Activated naive CD4-positive, alpha-beta T cell treated with Interleukin-2 at 50 U/mL for 16 hours (primary cell): ENCODE results near the gene LMF1.
"Not testable (repeated sequence)": the region's sequence is repeated elsewhere in the genome, so short reads cannot be mapped to it uniquely, and the experiment has no call there.

Experiments used
- DNase-seq: peaks from one replicate; pipeline ENCODE4 v3.0.0-alpha.2; 2020

Gene LMF1

GRCh38 chr16:891353-891740, 79.4 kb downstream of the LMF1 start:
- DNase-seq = no peak

DNA sequence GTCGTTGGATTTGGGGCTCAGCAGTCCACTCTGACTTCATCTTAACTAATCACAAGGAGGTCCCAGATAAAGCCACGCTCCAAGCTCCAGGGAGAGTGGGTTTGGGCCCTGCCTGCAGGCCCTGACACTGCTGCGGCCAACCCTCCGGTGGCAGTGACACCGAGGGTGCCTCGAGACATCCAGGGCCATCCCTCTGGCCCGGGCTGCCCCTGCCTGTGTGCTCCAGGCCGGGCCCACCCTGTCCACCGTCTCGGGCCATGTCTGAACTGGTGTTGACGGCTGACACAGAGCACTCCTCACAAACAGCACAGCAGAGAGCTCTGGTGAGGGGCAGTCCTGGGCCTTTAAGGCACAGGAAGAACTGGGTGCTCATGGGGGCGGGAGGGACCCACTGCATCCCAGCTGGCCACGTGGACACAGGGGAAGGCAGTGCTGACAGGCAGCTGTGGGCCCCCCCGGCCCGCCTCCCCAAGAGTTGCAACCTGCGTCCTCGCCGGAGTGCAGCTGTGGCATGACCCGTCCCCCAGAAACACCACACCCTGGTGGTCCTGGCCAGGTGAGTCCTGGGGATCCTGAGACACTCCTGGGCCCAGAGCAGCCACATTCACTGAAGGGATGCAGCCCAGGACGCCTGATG, 80.0 kb downstream of the LMF1 start:
- DNase-seq = no peak

- no peak for DNase-seq
Observed at GRCh38 chr16:890217-890616, 80.6 kb downstream of the LMF1 start.

GRCh38 chr16:889586-889985, 81.2 kb downstream of the LMF1 start:
- DNase-seq = no peak

GRCh38 chr16:888901-889570, 81.7 kb downstream of the LMF1 start:
- no peak for DNase-seq

GRCh38 chr16:888456-888855, 82.3 kb downstream of the LMF1 start:
- DNase-seq = not testable (repeated sequence)

GRCh38 chr16:887846-888245, 82.9 kb downstream of the LMF1 start:
- no peak for DNase-seq

DNA sequence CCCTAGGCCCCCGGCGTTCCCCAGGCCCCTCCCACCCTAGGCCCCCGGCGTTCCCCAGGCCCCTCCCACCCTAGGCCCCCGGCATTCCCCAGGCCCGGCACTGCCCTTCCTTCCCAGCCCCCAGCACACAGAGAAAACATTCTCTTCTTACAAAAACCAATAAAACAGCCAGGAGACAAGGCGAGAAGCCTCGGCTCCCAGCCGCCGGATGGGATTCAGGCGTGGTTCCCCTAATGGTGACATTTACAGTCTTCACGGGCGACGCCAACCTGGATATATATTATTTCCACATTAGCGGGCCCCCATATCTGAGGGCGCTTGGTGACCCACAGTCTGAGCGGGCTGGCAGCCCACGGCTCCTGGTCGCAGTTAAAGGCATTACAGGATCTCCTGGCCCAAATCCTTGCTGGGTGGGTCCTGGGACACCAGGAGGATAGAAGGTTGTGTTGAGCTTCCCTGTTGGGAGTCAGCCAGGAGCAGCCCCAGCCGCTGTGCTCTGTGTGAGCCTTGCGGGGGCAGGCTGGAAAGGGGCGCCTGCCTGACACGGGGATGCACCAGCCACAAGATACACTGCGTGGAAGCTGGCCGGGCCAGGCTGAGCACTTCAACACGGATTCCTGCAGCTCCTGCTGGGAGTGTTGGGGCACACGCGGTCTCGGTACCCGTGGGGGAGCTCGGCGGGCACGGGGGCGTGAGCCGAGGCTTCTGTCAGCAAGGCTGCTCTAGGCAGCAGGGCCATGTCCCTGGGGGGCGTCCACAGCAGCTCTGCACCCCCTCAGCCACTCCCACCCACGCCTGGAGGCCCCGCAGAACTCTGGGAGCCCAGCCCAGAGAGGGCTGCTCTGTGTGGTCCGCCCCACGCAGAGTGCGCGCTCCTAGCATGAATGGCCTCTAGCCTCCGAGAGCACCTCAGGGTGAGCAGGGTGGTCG, 83.7 kb downstream of the LMF1 start:
- no peak for DNase-seq

DNA sequence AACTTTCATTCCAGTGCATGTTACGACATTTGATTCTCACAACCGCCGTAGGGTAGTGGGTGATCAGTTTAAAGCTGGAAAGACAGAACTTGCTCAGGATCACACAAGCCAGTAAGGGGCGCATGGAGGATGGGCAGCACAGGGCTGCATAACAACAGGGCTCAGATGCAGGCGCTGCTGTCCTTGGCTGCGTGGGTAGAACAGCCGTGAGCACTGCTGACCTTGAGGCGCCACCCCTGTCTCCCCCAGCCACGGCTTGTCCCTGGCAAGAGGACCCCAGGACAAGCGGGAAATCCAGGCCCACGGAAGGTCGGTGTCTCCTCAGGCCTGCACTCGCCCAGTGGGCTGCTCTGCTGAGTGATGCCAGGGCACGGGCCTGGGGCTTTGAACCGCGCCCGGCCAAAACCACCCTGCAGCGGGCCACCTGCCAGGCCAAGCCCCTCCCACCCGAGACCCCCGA, 84.7 kb downstream of the LMF1 start:
- DNase-seq = no peak

DNA sequence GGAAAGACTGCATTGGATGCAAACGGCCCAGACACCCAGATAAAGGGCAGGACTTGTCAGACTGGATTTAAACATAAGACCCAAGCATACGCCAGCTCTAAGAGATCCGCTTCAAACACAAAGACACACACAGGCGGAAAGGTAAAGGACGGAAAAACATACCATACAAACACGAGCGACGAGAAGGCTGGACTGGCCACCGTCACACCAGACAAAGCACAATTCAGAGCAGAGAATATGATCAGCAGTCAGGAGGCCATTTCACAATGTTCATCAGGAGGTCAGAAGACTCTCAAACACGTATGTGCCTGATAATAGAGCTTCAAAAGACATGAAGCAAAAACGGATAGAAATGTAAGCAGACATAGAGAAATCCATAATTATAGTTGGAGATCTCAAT, 85.4 kb downstream of the LMF1 start:
- DNase-seq = no peak

DNA sequence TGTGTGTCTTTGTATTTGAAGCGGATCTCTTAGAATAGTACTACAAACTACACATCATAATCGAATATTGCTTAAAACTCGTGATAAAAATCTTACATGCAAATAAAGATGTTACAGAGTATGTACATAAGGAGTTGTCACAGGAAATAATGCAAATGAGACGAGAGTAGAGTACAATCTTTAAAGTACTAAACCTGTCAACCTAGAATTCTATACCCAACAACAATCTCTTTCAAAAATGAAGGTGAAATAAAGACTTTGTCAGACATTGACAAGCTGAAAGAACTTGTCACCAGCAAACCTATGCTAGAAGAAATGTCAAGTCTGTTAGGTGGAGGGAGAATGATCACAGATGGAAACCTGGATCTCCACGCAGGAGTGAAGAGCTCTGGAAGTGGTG, 86.6 kb downstream of the LMF1 start:
- DNase-seq = no peak

DNA sequence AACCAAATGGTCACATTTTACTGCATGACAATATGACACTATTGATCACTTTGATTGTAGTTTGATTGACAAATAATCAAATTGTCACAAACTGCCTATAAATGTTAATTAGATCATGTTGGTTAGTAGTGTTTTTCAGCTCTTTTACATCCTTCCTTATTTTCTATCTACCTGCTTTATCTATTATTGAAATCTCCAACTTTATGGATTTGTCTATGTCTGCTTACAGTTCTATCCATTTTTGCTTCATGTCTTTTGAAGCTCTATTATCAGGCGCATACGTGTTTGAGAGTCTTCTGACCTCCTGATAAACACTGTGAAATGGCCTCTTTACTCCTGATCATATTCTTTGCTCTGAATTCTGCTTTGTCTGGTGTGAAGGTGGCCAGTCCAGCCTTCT, 87.0 kb downstream of the LMF1 start:
- DNase-seq = no peak

GRCh38 chr16:883340-883739, 87.4 kb downstream of the LMF1 start:
- DNase-seq = no peak

- not testable (repeated sequence) for DNase-seq
Observed at GRCh38 chr16:882671-883070, 88.1 kb downstream of the LMF1 start.

- no peak for DNase-seq
Observed at GRCh38 chr16:882256-882655, 88.5 kb downstream of the LMF1 start.

DNA sequence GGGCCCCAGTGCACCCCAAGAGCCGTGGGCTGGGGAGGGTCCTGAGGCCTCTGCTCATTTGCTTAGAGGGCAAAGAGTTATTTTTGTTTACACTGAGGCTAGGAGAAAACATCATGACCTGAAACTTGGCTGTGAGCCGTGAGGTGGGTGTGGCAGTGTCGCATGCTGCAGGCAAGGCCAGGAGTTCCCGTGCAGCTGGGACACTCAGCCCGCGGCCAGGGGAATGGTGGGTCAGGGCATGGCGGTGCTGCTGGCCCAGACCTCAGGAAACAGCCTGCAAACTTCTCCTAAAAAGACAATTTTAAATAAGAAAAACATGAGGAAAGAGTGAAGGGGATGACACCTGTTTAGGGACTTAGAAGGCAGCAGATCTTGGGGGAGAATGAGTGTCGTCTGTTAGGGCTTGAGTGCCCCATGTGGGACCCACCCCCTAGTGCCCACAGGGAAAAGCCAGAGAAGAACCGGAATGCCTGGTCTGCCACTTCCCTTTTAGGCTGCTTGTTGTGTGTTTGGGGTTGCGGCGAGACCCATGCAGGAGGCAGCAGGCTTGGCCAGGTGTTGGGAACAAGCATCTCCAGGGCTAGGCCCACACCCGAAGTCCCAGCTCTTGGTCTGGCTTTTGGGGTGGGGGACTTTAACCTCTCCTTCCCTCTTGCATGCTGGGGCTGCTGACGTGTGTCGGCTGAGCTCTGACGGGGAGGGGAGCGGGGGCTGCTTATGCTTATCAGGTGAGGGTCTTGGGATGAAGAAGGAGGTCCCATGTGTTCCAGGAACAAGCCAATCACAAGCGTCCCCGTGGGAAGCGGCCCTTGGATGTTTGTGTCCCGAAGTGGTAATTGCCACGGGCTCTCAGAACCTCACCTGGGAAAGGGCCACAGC, 89.3 kb downstream of the LMF1 start:
- no peak for DNase-seq

- no peak for DNase-seq
Observed at GRCh38 chr16:880471-881171, 90.2 kb downstream of the LMF1 start.

DNA sequence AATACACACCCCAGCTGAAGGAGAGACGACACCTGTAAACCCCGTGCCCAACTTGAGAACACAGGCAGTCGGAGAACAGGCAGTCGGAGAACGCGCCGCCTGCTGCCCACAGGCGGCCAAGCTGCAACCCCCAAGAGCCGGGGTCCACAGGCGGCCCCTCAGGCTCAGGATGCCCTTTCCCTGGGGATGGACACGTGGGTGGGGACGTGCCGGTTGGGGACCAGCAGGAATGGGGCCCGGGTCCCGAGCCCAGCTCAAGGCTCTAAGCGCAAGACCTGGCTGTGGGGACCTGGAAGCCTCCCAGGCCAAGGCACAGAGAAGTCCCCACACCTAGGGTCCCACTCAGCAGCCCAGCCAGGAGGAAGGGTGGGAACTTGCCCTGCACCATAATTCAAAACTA, 90.8 kb downstream of the LMF1 start:
- no peak for DNase-seq

DNA sequence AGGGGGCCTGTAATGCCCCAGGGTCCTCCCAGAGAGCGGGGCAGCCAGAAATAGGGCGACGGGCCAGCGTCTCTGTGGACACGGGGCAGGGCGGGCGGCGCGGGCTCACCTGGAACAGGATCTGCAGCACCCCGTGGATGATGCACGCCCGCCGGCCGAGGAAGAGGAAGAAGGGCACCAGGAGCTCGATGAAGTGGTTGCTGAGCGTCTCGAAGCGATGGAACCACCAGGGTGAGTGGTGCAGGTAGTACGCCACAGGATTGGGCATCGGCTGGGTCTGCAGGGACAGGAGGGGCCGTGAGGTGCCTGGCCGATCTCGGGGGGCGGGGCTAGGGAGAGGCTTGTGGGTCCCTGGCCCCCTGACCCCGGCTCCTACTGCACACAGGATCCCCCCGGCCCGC, 91.3 kb downstream of the LMF1 start:
- DNase-seq = no peak

GRCh38 chr16:878886-879285, 91.9 kb downstream of the LMF1 start:
- no peak for DNase-seq

DNA sequence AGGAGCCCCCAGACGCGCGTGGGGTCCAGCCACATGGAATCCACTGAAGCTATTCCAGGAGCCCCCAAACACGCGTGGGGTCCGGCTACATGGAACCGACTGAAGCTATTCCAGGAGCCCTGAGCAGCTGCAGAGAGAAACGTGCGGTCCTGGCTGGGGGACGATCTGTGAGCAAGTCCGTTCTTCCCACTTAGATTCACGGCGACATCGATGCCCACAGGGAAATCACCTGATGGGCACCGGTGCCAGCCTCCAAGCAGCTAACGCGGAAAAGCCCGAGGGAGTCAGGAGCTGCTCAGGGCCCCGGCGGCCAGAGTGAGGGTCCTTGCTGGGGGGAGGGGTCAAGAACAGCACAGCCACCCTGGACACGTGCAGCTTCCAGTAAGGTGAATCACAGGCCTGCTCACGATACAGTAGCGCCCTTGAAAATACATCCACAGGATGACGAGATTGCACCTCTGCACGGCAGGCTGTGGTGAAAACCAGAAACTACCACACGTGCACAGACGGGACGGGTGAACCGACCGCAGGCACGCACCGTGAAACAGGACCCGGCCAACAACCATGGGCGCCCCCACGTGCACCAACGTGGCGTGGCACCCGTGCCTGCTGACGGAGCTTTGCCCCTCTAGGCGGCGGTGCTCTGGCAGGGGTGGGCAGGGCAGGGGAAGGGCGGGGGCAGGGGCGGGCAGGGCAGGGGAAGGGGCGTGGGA, 92.6 kb downstream of the LMF1 start:
- peak; percentile 50 for DNase-seq
